Esophagus mucosa (tissue), 1 donor: ENCODE data around the gene TMEM140. TPM values are rescaled to one million over a fixed set of nuclear protein-coding genes. Genes with fewer than 3 reads are reported as not detected.

Experiments
- ATAC-seq: fragments of 200-7000 bp; cut with Tn5 transposase; one replicate; pipeline ENCODE4 v1.9.1; 2020
- total RNA-seq: library from RNA; stranded (reverse); gene quantifications from one replicate; pipeline ENCODE4 v1.2.4, GENCODE V29; 2023
- donor health status: DM: yes; HTN: yes; CAD: no.

TMEM140 gene
- total RNA-seq, 1 donor from 2014 or later: 1.4 TPM

- peak; percentile 55 for ATAC-seq
These were observed 28.1 kb downstream of the TMEM140 start for GRCh38 chr7:135175931-135176330.

DNA sequence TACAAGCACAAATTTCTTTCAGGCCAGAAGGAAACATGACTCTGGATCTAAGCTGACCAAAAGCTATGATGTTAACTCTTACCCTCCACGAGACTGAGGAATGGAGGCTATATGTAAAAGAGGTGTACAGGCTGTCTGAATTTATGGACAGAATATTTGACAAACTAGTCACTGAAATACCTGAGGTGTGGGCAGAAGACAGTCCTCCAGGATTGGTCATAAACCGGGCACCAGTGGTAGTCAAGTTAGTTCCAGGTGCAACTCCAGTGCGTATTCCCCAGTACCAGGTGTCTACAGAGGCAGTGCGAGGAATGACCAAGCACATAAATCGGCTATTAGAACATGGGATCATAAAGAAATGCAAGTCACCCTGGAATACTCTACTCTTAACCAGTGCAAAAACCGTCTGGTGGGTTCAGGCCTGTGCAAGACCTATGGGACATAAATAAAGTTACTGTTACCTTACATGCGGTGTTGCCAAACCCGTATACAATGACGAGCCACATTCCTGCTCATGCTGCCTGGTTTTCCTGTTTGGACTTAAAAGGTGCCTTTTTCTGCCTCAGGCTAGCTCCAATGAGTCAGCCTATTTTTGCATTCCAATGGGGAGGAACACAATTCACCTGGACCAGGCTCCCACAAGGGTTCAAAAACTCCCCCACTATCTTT is 29.3 kb downstream of the TMEM140 start:
- ATAC-seq: peak; percentile 86

- peak; percentile 68 for ATAC-seq
These were observed 30.5 kb downstream of the TMEM140 start for GRCh38 chr7:135178364-135178763.

- ATAC-seq: peak; percentile 52
These were observed 31.6 kb downstream of the TMEM140 start for GRCh38 chr7:135179321-135179925.

- peak; percentile 6 for ATAC-seq
These were observed 32.2 kb downstream of the TMEM140 start for GRCh38 chr7:135180122-135180521.

- ATAC-seq: no peak
These were observed 33.5 kb downstream of the TMEM140 start for GRCh38 chr7:135181261-135181928.

DNA sequence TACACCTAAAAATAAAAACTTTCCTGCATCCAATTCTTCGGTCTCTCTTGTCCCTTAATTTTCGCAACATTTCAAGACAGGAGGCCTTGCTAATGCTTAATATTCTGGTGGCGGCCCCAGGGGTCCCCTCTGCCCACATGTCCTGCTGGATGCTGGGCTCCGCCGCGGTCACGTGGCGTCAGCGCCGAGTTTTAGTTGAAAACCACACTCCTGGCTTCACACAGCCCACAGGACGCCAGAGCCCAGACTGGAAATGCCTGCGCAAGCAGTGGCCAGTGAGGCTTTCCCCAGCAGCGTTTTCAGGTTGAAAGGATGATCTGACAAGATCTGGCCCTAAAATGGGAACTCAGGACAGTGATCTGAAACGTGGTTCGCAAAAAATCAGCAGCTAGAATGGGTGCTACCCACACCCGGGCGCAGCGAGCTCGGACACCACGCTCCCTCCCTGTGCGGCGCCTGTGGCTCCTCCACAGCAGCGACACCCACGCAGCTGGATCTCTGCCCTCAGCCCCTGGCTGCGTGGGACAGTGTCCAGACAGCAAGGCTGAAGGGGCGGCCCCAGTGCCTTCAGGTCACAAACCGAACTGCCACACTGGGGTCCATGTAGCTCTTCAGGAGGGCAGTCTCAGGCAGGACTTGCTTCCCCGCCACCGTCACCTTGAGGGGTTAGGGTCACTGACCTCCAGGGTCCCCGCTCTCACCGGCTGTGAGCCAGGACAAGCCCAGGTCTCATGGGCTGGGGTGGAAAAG is 34.2 kb downstream of the TMEM140 start:
- ATAC-seq: no peak

DNA sequence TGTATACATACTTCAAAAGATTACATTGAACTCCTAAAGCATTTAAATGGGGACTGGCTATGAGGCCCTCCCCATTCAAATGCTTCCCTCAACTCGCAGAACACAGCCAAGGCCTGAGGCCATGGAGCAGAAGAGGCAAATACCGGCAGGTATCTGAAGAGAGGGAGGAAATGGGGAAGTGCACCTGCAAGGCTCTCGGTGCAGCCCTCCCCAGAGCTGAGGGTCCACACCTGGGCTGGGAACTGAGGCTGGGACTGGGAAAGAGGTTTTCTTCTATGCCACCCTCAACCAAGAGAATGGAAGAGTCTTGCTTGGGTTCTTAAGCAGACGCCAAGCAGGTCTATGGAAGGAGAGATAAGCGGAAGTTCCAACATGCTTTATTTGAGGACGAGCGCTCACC is 35.6 kb downstream of the TMEM140 start:
- no peak for ATAC-seq

- no peak for ATAC-seq
These were observed 36.5 kb downstream of the TMEM140 start for GRCh38 chr7:135184254-135184841.

GRCh38 chr7:135185471-135186260 is 37.8 kb downstream of the TMEM140 start:
- no peak for ATAC-seq

DNA sequence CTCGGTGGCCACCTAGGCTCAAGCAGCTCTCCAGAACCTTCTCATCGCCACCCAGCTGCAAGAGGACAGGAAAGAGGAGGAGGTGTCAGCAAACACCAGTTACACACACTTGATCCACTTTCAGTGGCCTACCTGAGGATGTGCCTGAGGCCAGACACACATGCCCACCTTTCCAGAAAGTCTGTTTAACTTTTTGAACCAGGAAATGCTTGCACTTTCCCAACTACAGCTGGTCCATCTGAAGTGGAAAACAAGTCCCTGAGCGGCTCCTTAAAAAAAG is 38.3 kb downstream of the TMEM140 start:
- ATAC-seq: no peak

GRCh38 chr7:135186841-135187253 is 39.0 kb downstream of the TMEM140 start:
- no peak for ATAC-seq

GRCh38 chr7:135188298-135188984 is 40.6 kb downstream of the TMEM140 start:
- ATAC-seq: no peak

DNA sequence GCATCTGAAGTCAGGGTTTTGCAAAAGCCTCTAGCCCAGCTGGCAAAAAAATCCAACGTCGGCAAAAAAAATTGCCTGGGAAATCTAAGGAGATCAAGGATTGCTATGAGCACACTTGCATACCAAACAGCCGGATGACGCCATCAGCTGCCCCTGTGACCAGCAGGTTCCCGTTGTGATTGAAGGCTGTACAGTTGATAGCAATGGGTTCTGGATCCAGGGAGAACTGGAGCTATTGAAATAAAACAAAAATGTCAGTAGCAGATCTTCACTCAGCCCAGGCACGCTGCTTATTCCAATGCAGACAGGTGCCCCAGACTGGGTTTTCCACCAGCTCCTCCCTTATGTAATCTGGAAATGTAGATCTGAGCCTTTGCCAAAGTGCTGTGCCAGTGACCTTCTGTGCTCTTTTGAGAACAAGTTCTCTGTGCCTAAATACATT is 41.4 kb downstream of the TMEM140 start:
- ATAC-seq: no peak

DNA sequence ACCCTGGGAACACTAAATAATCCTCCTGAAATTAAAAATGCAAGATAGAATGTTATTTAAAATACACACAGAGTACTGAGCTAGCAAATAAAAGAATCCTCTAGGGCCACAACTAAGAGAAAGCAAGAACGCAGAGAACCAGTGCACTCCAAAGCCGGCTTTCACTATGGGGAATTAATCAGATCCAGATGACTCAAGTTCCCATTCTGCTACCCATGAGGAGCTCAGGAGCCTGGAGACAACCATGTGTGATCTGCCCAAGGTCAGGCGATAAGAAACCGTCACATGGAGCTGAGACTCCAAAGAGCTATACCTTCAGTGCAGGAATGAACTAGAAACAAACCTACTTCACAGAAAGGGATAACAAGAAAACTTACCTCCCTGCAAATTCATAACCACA is 42.1 kb downstream of the TMEM140 start:
- ATAC-seq: peak; percentile 30

GRCh38 chr7:135190703-135191102 is 42.8 kb downstream of the TMEM140 start:
- ATAC-seq: peak; percentile 3

DNA sequence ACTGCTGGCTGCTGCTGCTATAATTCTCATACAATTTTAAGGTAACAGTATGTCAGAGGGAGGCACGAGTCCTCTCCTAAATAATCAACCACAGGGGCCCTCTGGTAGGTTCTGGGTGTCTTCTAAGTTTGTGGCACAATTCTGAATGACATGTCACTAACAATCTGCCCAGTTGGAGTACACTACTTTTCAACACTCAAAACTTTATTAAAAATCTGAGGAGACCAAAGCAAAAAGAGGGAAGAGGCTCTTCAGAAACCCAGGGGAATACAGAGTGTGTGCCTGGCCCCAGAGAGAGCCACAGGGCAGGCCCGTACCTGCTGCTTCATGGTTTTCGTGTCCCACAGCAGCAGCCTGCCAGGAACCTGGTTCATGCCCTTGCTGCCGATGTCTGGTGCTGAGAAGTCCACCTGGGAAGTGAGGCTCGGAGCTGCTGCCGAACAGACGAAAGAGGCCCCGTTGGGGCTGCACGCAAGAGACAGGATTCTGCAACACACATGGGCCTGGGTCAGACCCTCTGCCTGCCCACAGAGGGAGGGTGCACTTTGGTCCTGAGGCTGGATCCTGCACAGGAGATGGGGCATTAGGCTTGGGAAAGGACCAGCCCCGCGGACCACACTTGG is 45.2 kb downstream of the TMEM140 start:
- peak; percentile 69 for ATAC-seq

- no peak for ATAC-seq
These were observed 45.8 kb downstream of the TMEM140 start for GRCh38 chr7:135193615-135194081.

DNA sequence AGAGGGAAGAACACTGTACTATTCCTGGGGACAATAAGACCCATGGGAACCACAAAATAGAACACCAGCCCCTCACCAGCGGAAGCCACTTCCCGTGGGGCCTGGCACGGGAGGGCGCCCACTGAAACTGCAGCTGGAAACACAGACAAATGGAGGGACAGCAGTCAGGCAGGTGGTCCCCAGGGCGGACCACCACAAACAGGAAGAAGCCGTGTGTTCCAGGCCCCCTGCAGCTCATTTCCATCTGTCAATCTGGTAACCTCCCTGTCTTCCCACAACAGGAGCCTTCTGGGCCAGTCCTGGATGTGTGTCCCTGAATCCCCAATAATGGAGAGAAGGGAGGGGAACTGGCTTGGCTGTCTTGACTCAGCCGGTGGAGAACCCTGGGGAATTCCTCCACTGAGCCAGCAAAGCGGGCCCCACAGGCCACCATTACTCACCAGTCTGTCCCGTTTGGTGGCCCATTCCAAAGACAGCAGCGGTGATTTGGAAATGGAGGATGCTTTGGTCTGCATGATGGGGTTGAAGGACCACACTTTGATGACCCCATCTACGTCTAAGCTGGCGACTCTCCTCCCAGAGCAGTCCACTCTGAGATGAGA is 46.7 kb downstream of the TMEM140 start:
- peak; percentile 45 for ATAC-seq

DNA sequence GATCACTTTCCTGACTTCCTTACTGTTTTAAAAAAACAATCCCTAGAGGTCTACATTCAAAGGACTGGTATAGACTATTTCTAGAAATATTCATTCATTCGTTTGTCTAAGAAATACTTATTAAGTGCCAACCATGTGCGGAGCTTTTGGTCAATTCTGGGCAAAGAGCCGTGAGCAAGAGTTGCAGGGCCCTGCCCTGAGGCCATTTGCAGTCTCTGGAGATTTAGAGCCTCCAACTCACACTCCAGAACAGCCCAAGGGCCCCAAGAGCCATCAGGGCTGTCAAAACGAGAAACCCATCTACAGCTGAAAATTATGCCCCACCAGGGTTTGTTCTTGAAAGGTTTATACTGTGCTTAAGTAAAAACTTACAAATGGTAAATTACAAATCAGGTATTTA is 47.3 kb downstream of the TMEM140 start:
- no peak for ATAC-seq
